ENCODE measurements around the gene ADAMTS9. TPM values are rescaled to one million over a fixed set of nuclear protein-coding genes. Genes with fewer than 3 reads are reported as not detected.

The ADAMTS9 gene
- polyA plus RNA-seq, 1 donor from 2014 or later, result 0.32 TPM

- Histone ChIP-seq H2AFZ (ENCODE audit: low read depth, low read length) (no peak overlapping the region), H3K27ac (ENCODE audit: low read length) (no peak overlapping the region), H3K36me3 (ENCODE audit: insufficient read depth, low read length) (no peaks in the 10 kb centered on the region), H3K27me3 (ENCODE audit: insufficient read depth, low read depth, low read length) (no peaks in the 10 kb centered on the region), H3K4me3 (ENCODE audit: low read length) (no peak overlapping the region), H3K4me2 (ENCODE audit: low read length) (no peak overlapping the region), H3K79me2 (replicated peaks; ENCODE audit: insufficient read depth, low read length) (no peaks in the 10 kb centered on the region), H3F3A (ENCODE audit: insufficient read depth, low read length, poor library complexity, severe bottlenecking) (no peaks in the 10 kb centered on the region), H3K9ac (ENCODE audit: low read length) (no peak overlapping the region), H3K9me3 (ENCODE audit: low read length) (no peaks in the 10 kb centered on the region), H3K9me2 (ENCODE audit: insufficient read depth, low read length) (no peaks in the 10 kb centered on the region), H4K20me1 (ENCODE audit: insufficient read depth) (no peaks in the 10 kb centered on the region)
- TF ChIP-seq POLR2AphosphoS5 (IDR thresholded peaks at IDR 0.05), result no peak
- TF ChIP-seq SMC3 (conservative IDR thresholded peaks at IDR 0.05; ENCODE audit: poor library complexity), result peak; percentile 12
Measured at GRCh38 chr3:64717872-64718613, 30.2 kb upstream of the ADAMTS9 start.

GRCh38 chr3:64717411-64717810, 29.6 kb upstream of the ADAMTS9 start:
- Histone ChIP-seq H3K4me3 (ENCODE audit: low read length) (no peak overlapping the region), H3K27ac (ENCODE audit: low read length) (no peak overlapping the region), H3K9me3 (ENCODE audit: low read length) (no peaks in the 10 kb centered on the region), H4K20me1 (ENCODE audit: insufficient read depth) (no peaks in the 10 kb centered on the region), H3K36me3 (ENCODE audit: insufficient read depth, low read length) (no peaks in the 10 kb centered on the region), H3F3A (ENCODE audit: insufficient read depth, low read length, poor library complexity, severe bottlenecking) (no peaks in the 10 kb centered on the region), H3K79me2 (replicated peaks; ENCODE audit: insufficient read depth, low read length) (no peaks in the 10 kb centered on the region), H3K9ac (ENCODE audit: low read length) (no peak overlapping the region), H2AFZ (ENCODE audit: low read depth, low read length) (no peak overlapping the region), H3K4me2 (ENCODE audit: low read length) (no peak overlapping the region), H3K9me2 (ENCODE audit: insufficient read depth, low read length) (no peaks in the 10 kb centered on the region), H3K27me3 (ENCODE audit: insufficient read depth, low read depth, low read length) (no peaks in the 10 kb centered on the region)
- TF ChIP-seq SMC3 (conservative IDR thresholded peaks at IDR 0.05; ENCODE audit: poor library complexity) (no peak), RAD21 (conservative IDR thresholded peaks at IDR 0.05) (no peak), TAF1 (IDR thresholded peaks at IDR 0.05; ENCODE audit: low read depth) (no peak), POLR2AphosphoS5 (IDR thresholded peaks at IDR 0.05) (no peak), MXI1 (conservative IDR thresholded peaks at IDR 0.05; ENCODE audit: poor library complexity, severe bottlenecking) (no peak)

GRCh38 chr3:64716110-64716710, 28.4 kb upstream of the ADAMTS9 start:
- no peak overlapping the region for H3K9ac ChIP-seq (ENCODE audit: low read length)
- no peaks in the 10 kb centered on the region for H3F3A ChIP-seq (ENCODE audit: insufficient read depth, low read length, poor library complexity, severe bottlenecking)
- no peak for TF ChIP-seq TAF1 (IDR thresholded peaks at IDR 0.05; ENCODE audit: low read depth)
- TF ChIP-seq REST (IDR thresholded peaks at IDR 0.05; ENCODE audit: borderline replicate concordance), result no peak
- no peak for TF ChIP-seq EZH2 (IDR thresholded peaks at IDR 0.05; ENCODE audit: borderline replicate concordance, insufficient read depth, low read length, poor library complexity, severe bottlenecking)
- no peak for TF ChIP-seq CTCF (IDR thresholded peaks at IDR 0.05; ENCODE audit: poor library complexity, severe bottlenecking)
- no peak for TF ChIP-seq MXI1 (conservative IDR thresholded peaks at IDR 0.05; ENCODE audit: poor library complexity, severe bottlenecking)
- H3K79me2 ChIP-seq (replicated peaks; ENCODE audit: insufficient read depth, low read length), result no peaks in the 10 kb centered on the region
- H3K4me3 ChIP-seq (ENCODE audit: low read length), result no peak overlapping the region
- H3K4me2 ChIP-seq (ENCODE audit: low read length), result no peak overlapping the region
- no peaks in the 10 kb centered on the region for H3K9me2 ChIP-seq (ENCODE audit: insufficient read depth, low read length)
- no peaks in the 10 kb centered on the region for H3K9me3 ChIP-seq (ENCODE audit: low read length)
- no peaks in the 10 kb centered on the region for H3K36me3 ChIP-seq (ENCODE audit: insufficient read depth, low read length)
- H3K27me3 ChIP-seq (ENCODE audit: insufficient read depth, low read depth, low read length), result no peaks in the 10 kb centered on the region
- no peaks in the 10 kb centered on the region for H4K20me1 ChIP-seq (ENCODE audit: insufficient read depth)
- H2AFZ ChIP-seq (ENCODE audit: low read depth, low read length), result no peak overlapping the region
- no peak overlapping the region for H3K27ac ChIP-seq (ENCODE audit: low read length)
